Vagina (tissue), 2 donors: Measurements from ENCODE around the gene PGLYRP3. TPM values are rescaled to one million over a fixed set of nuclear protein-coding genes. Genes with fewer than 3 reads are reported as not detected.
A peak's percentile ranks its signal among the peaks of the same experiment; 100 is the strongest.
"Not testable (repeated sequence)": the region's sequence is repeated elsewhere in the genome, so short reads cannot be mapped to it uniquely, and the experiment has no call there.

ENCODE experiments used
- DNase-seq, 2 donors: peaks; one replicate each; pipeline ENCODE4 v3.0.0-alpha.2; 2017; ENCODE audit errors: extremely low spot score in 2 of 2
- H3K27ac ChIP-seq: fragments of 200-600 bp; sonication (generic); one replicate; pipeline ENCODE4 v1.5.1; 2019
- H3K27me3 ChIP-seq: fragments of 200-600 bp; sonication (generic); one replicate; pipeline ENCODE4 v1.5.1; 2019
- H3K36me3 ChIP-seq, 2 donors: fragments of 200-600 bp; sonication (generic); one replicate each; pipeline ENCODE4 v1.5.1; 2017 to 2019
- H3K4me1 ChIP-seq: fragments of 200-600 bp; sonication (generic); one replicate; pipeline ENCODE4 v1.5.1; 2019
- H3K4me3 ChIP-seq, 2 donors: fragments of 200-600 bp; sonication (generic); 1 replicate in 1 of 2; 2 replicates in 1 of 2; pipeline ENCODE4 v1.5.1; 2016 to 2019
- H3K9me3 ChIP-seq: fragments of 200-600 bp; sonication (generic); one replicate; pipeline ENCODE4 v1.5.1; 2019
- CTCF ChIP-seq, 3 experiments: fragments of 450-650 bp in 2 of 3; fragments of 200-600 bp in 1 of 3; sonication (generic) in 1 of 3; IDR thresholded peaks; one replicate each; pipeline ENCODE4 v1.5.1; 2017 to 2019; ENCODE audit warnings: antibody characterized with exemption in 3 of 3, mild to moderate bottlenecking in 2 of 3, moderate library complexity in 2 of 3
- POLR2A ChIP-seq, 2 donors: fragments of 450-650 bp; IDR thresholded peaks; one replicate each; pipeline ENCODE4 v1.6.1; 2017; ENCODE audit warnings: antibody characterized with exemption in 2 of 2, mild to moderate bottlenecking in 2 of 2, moderate library complexity in 2 of 2
- POLR2AphosphoS5 ChIP-seq, 2 donors: sonication (generic); formaldehyde crosslinking; IDR thresholded peaks; one replicate each; pipeline ENCODE4 v1.9.0; 2017; ENCODE audit warnings: antibody characterized with exemption in 2 of 2, mild to moderate bottlenecking in 2 of 2, low read depth in 1 of 2; ENCODE audit not compliant: insufficient read depth in 1 of 2
- intact Hi-C: fragments of 100-400 bp; cut with DNase I; formaldehyde crosslinking; loops from one replicate; pipeline ENCODE4 v1.15.1; 2023
- total RNA-seq: library from RNA; depleted of rRNA; stranded (reverse); fragments of >200 nt; gene quantifications from one replicate; pipeline ENCODE4 v1.2.3, GENCODE V29; 2016

Gene PGLYRP3
- total RNA-seq, 1 donor from 2014 or later = 28.7 TPM

DNA sequence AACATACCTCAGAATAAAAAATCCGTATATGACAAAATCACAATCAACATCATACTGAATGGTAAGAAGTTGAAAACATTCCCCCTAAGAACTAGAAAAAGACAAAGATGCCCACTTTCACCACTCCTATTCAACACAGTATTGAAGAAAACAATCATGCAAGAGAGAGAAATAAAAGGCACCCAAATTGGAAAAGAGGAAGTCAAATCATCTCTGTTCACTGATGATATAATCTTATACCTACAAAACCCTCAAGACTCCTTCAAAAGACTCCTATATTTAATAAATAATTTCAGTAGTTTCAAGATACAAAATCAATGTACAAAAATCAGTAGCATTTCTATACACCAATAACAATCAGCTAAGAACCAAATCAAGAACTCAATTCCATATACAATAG lies 21.1 kb upstream of the PGLYRP3 start:
- DNase-seq = no peak
- no peaks in the 10 kb centered on the region for H3K9me3 ChIP-seq
- no peak overlapping the region for H3K4me3 ChIP-seq
- no peak for TF ChIP-seq POLR2AphosphoS5 (IDR thresholded peaks at IDR 0.05; ENCODE audit: insufficient read depth in 1 of 2, low read depth in 1 of 2)
- TF ChIP-seq CTCF (IDR thresholded peaks at IDR 0.05) = no peak
- TF ChIP-seq POLR2A (IDR thresholded peaks at IDR 0.05) = no peak
- H3K36me3 ChIP-seq = no peaks in the 10 kb centered on the region
- H3K27ac ChIP-seq = no peak overlapping the region
- no peaks in the 10 kb centered on the region for H3K27me3 ChIP-seq
- no peaks in the 10 kb centered on the region for H3K4me1 ChIP-seq
- intact Hi-C loops = no loop called here

GRCh38 chr1:153324912-153325311 lies 12.2 kb upstream of the PGLYRP3 start:
- intact Hi-C loops = no loop called here
- Histone ChIP-seq H3K27me3 (no peaks in the 10 kb centered on the region), H3K27ac (no peak overlapping the region), H3K4me1 (no peaks in the 10 kb centered on the region), H3K9me3 (no peaks in the 10 kb centered on the region), H3K4me3 (no peak overlapping the region), H3K36me3 (no peaks in the 10 kb centered on the region)
- DNase-seq = no peak
- TF ChIP-seq CTCF (IDR thresholded peaks at IDR 0.05) = no peak
- TF ChIP-seq POLR2AphosphoS5 (IDR thresholded peaks at IDR 0.05; ENCODE audit: insufficient read depth in 1 of 2, low read depth in 1 of 2) = no peak
- no peak for TF ChIP-seq POLR2A (IDR thresholded peaks at IDR 0.05)

DNA sequence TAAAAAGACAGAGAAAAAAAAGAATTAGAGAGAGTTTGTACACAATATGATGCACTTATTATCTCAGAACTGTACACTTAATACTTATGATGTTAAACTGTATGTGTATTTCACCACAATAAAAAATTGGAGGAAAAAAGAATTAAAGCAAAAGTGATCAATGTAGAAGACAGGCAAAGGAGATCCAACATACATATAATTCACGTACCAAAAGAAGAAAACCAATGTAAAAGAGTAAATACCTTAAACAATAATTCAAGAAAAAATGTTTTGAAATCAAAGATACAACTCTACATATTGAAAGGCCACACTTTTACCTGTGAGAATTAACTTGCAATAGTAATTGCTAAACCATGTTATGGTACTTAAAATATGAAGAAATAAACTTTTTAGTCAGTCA lies 9.8 kb upstream of the PGLYRP3 start:
- H3K36me3 ChIP-seq = no peaks in the 10 kb centered on the region
- no peaks in the 10 kb centered on the region for H3K27me3 ChIP-seq
- H3K4me3 ChIP-seq = no peak overlapping the region
- TF ChIP-seq POLR2AphosphoS5 (IDR thresholded peaks at IDR 0.05; ENCODE audit: insufficient read depth in 1 of 2, low read depth in 1 of 2) (no peak), CTCF (IDR thresholded peaks at IDR 0.05) (no peak), POLR2A (IDR thresholded peaks at IDR 0.05) (no peak)
- no peak for DNase-seq
- H3K4me1 ChIP-seq = no peaks in the 10 kb centered on the region
- no peak overlapping the region for H3K27ac ChIP-seq
- H3K9me3 ChIP-seq = no peaks in the 10 kb centered on the region
- intact Hi-C loops = no loop called here

GRCh38 chr1:153318145-153318544 lies 5.4 kb upstream of the PGLYRP3 start:
- H3K4me1 ChIP-seq, H3K4me3 ChIP-seq, H3K36me3 ChIP-seq, H3K27ac ChIP-seq, DNase-seq, intact Hi-C loops, H3K27me3 ChIP-seq, H3K9me3 ChIP-seq: not testable (repeated sequence)

DNA sequence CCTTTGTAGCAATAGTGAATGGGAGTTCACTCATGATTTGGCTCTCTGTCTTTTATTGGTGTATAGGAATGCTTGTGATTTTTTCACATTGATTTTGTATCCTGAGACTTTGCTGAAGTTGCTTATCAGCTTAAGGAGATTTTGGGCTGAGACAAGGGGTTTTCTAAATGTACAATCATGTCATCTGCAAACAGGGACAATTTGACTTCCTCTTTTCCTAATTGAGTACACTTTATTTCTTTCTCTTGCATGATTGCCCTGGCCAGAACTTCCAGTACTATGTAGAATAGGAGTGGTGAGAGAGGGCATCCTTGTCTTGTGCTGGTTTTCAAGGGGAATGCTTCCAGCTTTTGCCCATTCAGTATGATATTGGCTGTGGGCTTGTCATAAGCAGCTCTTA lies 3.3 kb upstream of the PGLYRP3 start:
- H3K36me3 ChIP-seq = not testable (repeated sequence)

GRCh38 chr1:153314388-153314787 lies 1.6 kb upstream of the PGLYRP3 start:
- intact Hi-C loops, DNase-seq, H3K9me3 ChIP-seq, H3K4me3 ChIP-seq, H3K4me1 ChIP-seq, H3K27ac ChIP-seq, H3K27me3 ChIP-seq, H3K36me3 ChIP-seq: not testable (repeated sequence)

More for the DNA sequence above, 3.3 kb upstream of the PGLYRP3 start:
- intact Hi-C loops, H3K9me3 ChIP-seq, H3K27me3 ChIP-seq, H3K27ac ChIP-seq, H3K4me1 ChIP-seq, DNase-seq, H3K4me3 ChIP-seq: not testable (repeated sequence)

GRCh38 chr1:153313288-153313687 lies 536 bp upstream of the PGLYRP3 start:
- peak in 1 of 2 donors; percentile 54 for DNase-seq
- H3K27me3 ChIP-seq = no peaks in the 10 kb centered on the region
- no peak for TF ChIP-seq CTCF (IDR thresholded peaks at IDR 0.05)
- TF ChIP-seq POLR2AphosphoS5 (IDR thresholded peaks at IDR 0.05; ENCODE audit: insufficient read depth in 1 of 2, low read depth in 1 of 2) = no peak
- TF ChIP-seq POLR2A (IDR thresholded peaks at IDR 0.05) = no peak
- no peaks in the 10 kb centered on the region for H3K4me1 ChIP-seq
- H3K36me3 ChIP-seq = no peaks in the 10 kb centered on the region
- intact Hi-C loops = no loop called here
- H3K4me3 ChIP-seq = no peak overlapping the region
- H3K27ac ChIP-seq = no peak overlapping the region
- H3K9me3 ChIP-seq = no peaks in the 10 kb centered on the region
